K562 (cell line): Measurements from ENCODE around the gene ARHGEF10L. TPM values are rescaled to one million over a fixed set of nuclear protein-coding genes. Genes with fewer than 3 reads are reported as not detected.

Source experiments
- ATAC-seq: fragments of 200-7000 bp; cut with Tn5 transposase; 3 replicates; pipeline ENCODE4 v1.9.1; 2020; ENCODE audit warnings: moderate library complexity
- BruUV-seq: library from RNA; stranded (reverse); fragments of 400-500 nt; replicated peaks from 2 replicates; lab custom pipeline; 2021; lab: Mats Ljungman, UMichigan
- CTCF ChIA-PET: fragments of 300-600 bp; formaldehyde crosslinking; extraction: SDS; loops from one replicate; lab custom pipeline; 2021; ENCODE audit warnings: low intra/inter-chr PET ratio; lab: Yijun Ruan, JAX
- POLR2A ChIA-PET: fragments of 300-600, 350-650 bp; sonication (Branson Sonifier 250); formaldehyde crosslinking; extraction: SDS; loops from one replicate; lab custom pipeline; 2021; ENCODE audit warnings: antibody characterized with exemption, inconsistent platforms; lab: Yijun Ruan, JAX
- DNase-seq, 4 experiments: peaks; one replicate each; pipeline versions ENCODE4 v3.0.0 to v3.0.0-alpha.2; 2011 to 2018; ENCODE audit warnings: low spot score in 3 of 4, mixed read lengths in 3 of 4; ENCODE audit errors: extremely low read depth in 1 of 4
- FAIRE-seq: peaks from 2 replicates; lab custom pipeline; 2011; peaks lifted over from hg19 to GRCh38; lab: Jason Lieb, UNC
- H2AFZ ChIP-seq: 2 replicates; pipeline ENCODE4 v1.6.0; 2011; ENCODE audit warnings: low read depth, low read length, control low read depth, inconsistent platforms
- H3K27ac ChIP-seq: fragments of 200-600 bp; 3 replicates; pipeline ENCODE4 v1.8.0; 2011; ENCODE audit warnings: low read depth, mild to moderate bottlenecking, control low read depth, inconsistent platforms, low read length, moderate library complexity, mixed read lengths; ENCODE audit errors: extremely low read depth
- H3K27me3 ChIP-seq, 2 experiments: fragments of 300-600 bp in 1 of 2; 2 replicates in 1 of 2; 3 replicates in 1 of 2; pipeline versions ENCODE4 v1.6.0 to v1.8.0; 2011; ENCODE audit warnings: inconsistent platforms in 2 of 2, low read length in 2 of 2, mild to moderate bottlenecking in 1 of 2, mixed read lengths in 1 of 2, moderate library complexity in 1 of 2; ENCODE audit not compliant: control insufficient read depth in 2 of 2, insufficient read depth in 2 of 2
- H3K36me3 ChIP-seq: fragments of 300-600 bp; 3 replicates; pipeline ENCODE4 v1.8.0; 2011; ENCODE audit warnings: mild to moderate bottlenecking, low read length, inconsistent platforms; ENCODE audit not compliant: control insufficient read depth, insufficient read depth
- H3K4me1 ChIP-seq, 2 experiments: fragments of 200-600 bp in 1 of 2; replicated peaks in 1 of 2; 2 replicates in 1 of 2; 3 replicates in 1 of 2; pipeline versions ENCODE4 v1.5.1 to v1.8.0; 2011; ENCODE audit warnings: inconsistent platforms in 2 of 2, low read length in 2 of 2, mild to moderate bottlenecking in 1 of 2, mixed read lengths in 1 of 2, moderate library complexity in 1 of 2; ENCODE audit not compliant: control insufficient read depth in 2 of 2, insufficient read depth in 2 of 2
- H3K4me2 ChIP-seq: 2 replicates; pipeline ENCODE4 v1.6.1; 2011; ENCODE audit warnings: low read length, control low read depth, inconsistent platforms, mixed read lengths; ENCODE audit not compliant: insufficient read depth
- H3K4me3 ChIP-seq: fragments of 200-600 bp; sonication (generic), shearing (Covaris generic); 2 replicates; pipeline ENCODE4 v1.5.1; 2016; ENCODE audit warnings: control low read depth, inconsistent platforms
- H3K79me2 ChIP-seq: fragments of 200-600 bp; 3 replicates; pipeline ENCODE4 v1.8.0; 2011; ENCODE audit warnings: low read length, inconsistent platforms; ENCODE audit not compliant: control insufficient read depth, insufficient read depth
- H3K9ac ChIP-seq, 2 experiments: 2 replicates each; pipeline versions ENCODE4 v1.6.0 to v1.6.1; 2011; ENCODE audit warnings: low read depth in 2 of 2, low read length in 2 of 2, control low read depth in 1 of 2, inconsistent platforms in 1 of 2, mild to moderate bottlenecking in 1 of 2, mixed read lengths in 1 of 2; ENCODE audit not compliant: insufficient read depth in 1 of 2
- H3K9me1 ChIP-seq: one replicate; pipeline ENCODE4 v1.6.0; 2011; ENCODE audit warnings: inconsistent platforms, mild to moderate bottlenecking, low read length, moderate library complexity; ENCODE audit not compliant: control insufficient read depth, insufficient read depth
- H3K9me3 ChIP-seq: replicated peaks from 2 replicates; pipeline ENCODE4 v1.5.1; 2011; ENCODE audit warnings: low read depth, low read length, inconsistent platforms; ENCODE audit not compliant: control insufficient read depth, insufficient read depth
- H4K20me1 ChIP-seq: replicated peaks from 2 replicates; pipeline ENCODE4 v1.6.1; 2011; ENCODE audit warnings: low read length, inconsistent platforms, mixed read lengths; ENCODE audit not compliant: control insufficient read depth, insufficient read depth
- ATF3 ChIP-seq, 2 experiments: fragments of 450-650 bp in 1 of 2; sonication (generic) in 1 of 2; formaldehyde crosslinking in 1 of 2; IDR thresholded peaks in 1 of 2; conservative IDR thresholded peaks in 1 of 2; 2 replicates each; pipeline versions ENCODE4 v1.6.1 to v1.8.1; 2016 to 2023; ENCODE audit warnings: mild to moderate bottlenecking in 2 of 2, moderate library complexity in 2 of 2, inconsistent platforms in 1 of 2, missing genetic modification reagents in 1 of 2
- CBFA2T2 ChIP-seq: fragments of 450-650 bp; conservative IDR thresholded peaks from 2 replicates; pipeline ENCODE4 v1.6.1; 2017; ENCODE audit warnings: mild to moderate bottlenecking
- CHD1 ChIP-seq: fragments of 200-600 bp; sonication (generic); IDR thresholded peaks from one replicate; pipeline ENCODE4 v1.6.1; 2012; ENCODE audit warnings: mild to moderate bottlenecking, moderate library complexity, low read length, inconsistent platforms
- CHD4 ChIP-seq: fragments of 200-600 bp; sonication (generic); IDR thresholded peaks from 3 replicates; pipeline ENCODE4 v1.6.1; 2012; ENCODE audit warnings: low read depth, mild to moderate bottlenecking, mixed read lengths, low read length, inconsistent platforms; ENCODE audit not compliant: insufficient read depth, insufficient replicate concordance, poor library complexity, severe bottlenecking
- DACH1 ChIP-seq: fragments of 450-650 bp; IDR thresholded peaks from 2 replicates; pipeline ENCODE4 v1.6.1; 2018; ENCODE audit not compliant: partially characterized antibody
- MNT ChIP-seq, 2 experiments: fragments of 450-650 bp; conservative IDR thresholded peaks; 2 replicates each; pipeline ENCODE4 v1.6.1; 2017; ENCODE audit warnings: mild to moderate bottlenecking in 2 of 2, moderate library complexity in 2 of 2
- MTF1 ChIP-seq: fragments of 250-450 bp; sonication (Bioruptor Pico); IDR thresholded peaks from 2 replicates; pipeline ENCODE4 v1.9.0; 2021; ENCODE audit warnings: moderate library complexity, mild to moderate bottlenecking, inconsistent platforms, borderline replicate concordance
- MYNN ChIP-seq, 2 experiments: sonication (generic); formaldehyde crosslinking in 1 of 2; IDR thresholded peaks; 2 replicates each; pipeline versions ENCODE4 v1.5.0 to v1.6.1; 2016 to 2020; ENCODE audit warnings: antibody characterized with exemption in 1 of 2, missing genetic modification reagents in 1 of 2
- PRPF4 ChIP-seq: fragments of 200-400 bp; formaldehyde crosslinking; IDR thresholded peaks from one replicate; pipeline ENCODE4 v1.6.1; 2017; ENCODE audit warnings: low read length, low read depth, mild to moderate bottlenecking; ENCODE audit not compliant: insufficient read depth, poor library complexity, severe bottlenecking
- RAD51 ChIP-seq: fragments of 450-650 bp; IDR thresholded peaks from 2 replicates; pipeline ENCODE4 v1.7.1; 2016; ENCODE audit warnings: low read depth, mild to moderate bottlenecking, borderline replicate concordance
- SRF ChIP-seq, 2 experiments: fragments of 250-450, 450-650 bp in 1 of 2; sonication (Bioruptor Pico) in 1 of 2; sonication (generic) in 1 of 2; formaldehyde crosslinking; IDR thresholded peaks; 2 replicates each; pipeline versions ENCODE4 v1.5.0 to v1.5.1; 2020 to 2022; ENCODE audit warnings: mild to moderate bottlenecking in 1 of 2, missing genetic modification reagents in 1 of 2
- TAL1 ChIP-seq: fragments of 450-650 bp; IDR thresholded peaks from 2 replicates; pipeline ENCODE4 v1.6.1; 2016; ENCODE audit warnings: mild to moderate bottlenecking
- ZKSCAN8 ChIP-seq: fragments of 200-800 bp; sonication (Bioruptor generic); IDR thresholded peaks from 2 replicates; pipeline ENCODE4 v1.6.1; 2016; ENCODE audit warnings: missing genetic modification characterization, missing compliant biosample characterization
- ZNF140 ChIP-seq: fragments of 250-450 bp; sonication (Bioruptor Pico); IDR thresholded peaks from 2 replicates; pipeline ENCODE4 v1.8.0; 2021; ENCODE audit warnings: moderate library complexity, mild to moderate bottlenecking, inconsistent platforms
- ZNF217 ChIP-seq: sonication (generic); formaldehyde crosslinking; IDR thresholded peaks from 2 replicates; pipeline ENCODE4 v1.8.0; 2022; ENCODE audit warnings: mild to moderate bottlenecking, missing genetic modification reagents
- ZNF384 ChIP-seq: IDR thresholded peaks from 2 replicates; pipeline ENCODE4 v1.6.1; 2012; ENCODE audit warnings: low read depth, low read length, improper control_type of control experiment
- ZNF41 ChIP-seq: fragments of 250-450 bp; sonication (Bioruptor Pico); conservative IDR thresholded peaks from 2 replicates; pipeline ENCODE4 v1.4.0; 2020; ENCODE audit warnings: mild to moderate bottlenecking
- ZNF830 ChIP-seq: fragments of 250-450 bp; sonication (Bioruptor Pico); IDR thresholded peaks from 2 replicates; pipeline ENCODE4 v1.5.0; 2021; ENCODE audit warnings: mild to moderate bottlenecking
- WGBS: fragments of 100-300 bp; shearing (Covaris generic); methylation state at CpG from one replicate; pipeline ENCODE4 v1.1.6; 2016; ENCODE audit warnings: low coverage, mixed read lengths; ENCODE audit not compliant: insufficient coverage; ENCODE audit errors: missing lambda C conversion rate; 5-methylcytosine and 5-hydroxymethylcytosine counted together
- in situ Hi-C: fragments of 300-500 bp; cut with MboI; formaldehyde crosslinking; loops from 4 replicates; pipeline ENCODE4 v1.15.0; 2018; ENCODE audit warnings: inconsistent platforms, mixed read lengths
- intact Hi-C: fragments of 100-400 bp; cut with micrococcal nuclease; formaldehyde crosslinking; loops from 2 replicates; pipeline ENCODE4 v1.14.2; 2022
- polyA plus RNA-seq, 8 experiments: library from polyadenylated mRNA; depleted of rRNA in 4 of 8; stranded (reverse) in 5 of 8; unstranded in 3 of 8; fragments of >200 nt; fragmentation: Nextera tagmentation in 2 of 8; fragmentation: Illumina TruSeq in 1 of 8; extraction: Ambion mirVana in 2 of 8; extraction: Trizol in 1 of 8; gene quantifications; 2 replicates each; pipeline versions ENCODE4 v1.2.1 to v1.2.3, GENCODE V29; 2011 to 2014; ENCODE audit warnings: inconsistent platforms in 1 of 8, missing spikeins in 1 of 8
- total RNA-seq, 7 experiments: library from RNA; depleted of rRNA in 6 of 7; stranded (reverse); fragments of >200 nt in 6 of 7; fragmentation: Illumina TruSeq in 2 of 7; extraction: Trizol in 2 of 7; gene quantifications; 2 replicates each; pipeline versions ENCODE4 v1.2.1 to v1.2.3, GENCODE V29; 2011 to 2021; ENCODE audit warnings: low replicate concordance in 1 of 7

Gene ARHGEF10L
- total and polyA plus RNA-seq, 9 of the 15 experiments (the other 6 are each of a cell fraction or from before 2014, with no cell fraction given), result 0.09 to 0.13 TPM; not detected in 7

DNA sequence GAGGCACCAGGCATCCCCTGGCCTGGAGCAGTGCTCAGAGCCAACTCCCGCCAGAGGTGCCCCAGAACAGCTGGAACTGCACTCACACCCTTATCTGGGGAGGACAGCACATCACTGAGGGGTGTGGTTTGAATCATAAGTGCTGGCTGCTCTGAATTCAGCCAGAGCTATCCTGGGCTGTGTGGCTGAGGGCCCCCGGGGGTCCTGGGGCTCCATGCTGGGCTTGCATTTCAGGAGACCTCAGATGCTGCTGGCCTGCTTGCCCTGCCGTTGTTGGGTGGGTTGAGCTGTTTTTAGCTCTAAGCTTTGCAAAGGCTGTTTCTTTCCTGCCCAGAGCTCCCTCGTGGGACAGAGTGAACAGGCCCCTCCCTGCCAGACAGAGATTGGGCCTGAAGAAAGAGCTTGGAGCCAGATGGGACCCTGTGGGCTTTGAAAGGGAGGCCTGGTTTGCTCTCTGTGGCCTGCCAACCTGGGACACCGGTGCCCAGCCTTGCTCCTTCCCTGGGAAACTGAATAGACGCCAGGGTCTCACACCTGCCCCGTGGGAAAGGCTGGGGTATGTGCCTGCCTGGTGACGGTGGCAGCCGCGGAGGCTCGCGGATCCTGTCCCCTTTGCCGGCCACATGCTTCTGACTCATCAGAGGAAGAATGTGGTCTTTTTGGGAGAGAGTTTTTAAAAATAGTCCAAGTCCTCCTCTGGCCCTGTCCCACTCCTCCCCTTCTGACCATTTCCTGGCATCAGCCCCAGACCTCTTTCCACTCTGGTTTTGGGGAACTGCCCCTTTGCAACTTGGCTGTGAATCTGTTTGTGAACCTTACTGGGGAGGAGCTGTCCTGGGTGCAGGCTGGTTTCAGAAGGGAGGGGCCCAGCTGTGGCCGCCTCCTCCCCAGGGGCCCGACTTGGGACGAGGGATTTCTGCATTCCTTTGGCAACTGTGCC lies 30.0 kb downstream of the ARHGEF10L start:
- 2% methylated on average over 16 of the region's 16 CpGs for WGBS
- Histone ChIP-seq H3K9me3 (no peaks in the 10 kb centered on the region), H3K9me1 (no peaks in the 10 kb centered on the region), H3K79me2 (no peaks in the 10 kb centered on the region), H3K27ac (no peak overlapping the region), H3K27me3 (peaks cover 14 to 74% of the 10 kb centered on the region in 2 experiments; a peak in 4 of 5 replicates), H3K36me3 (no peaks in the 10 kb centered on the region), H3K4me3 (no peak overlapping the region), H2AFZ (no peak overlapping the region; the same call in 1 of the 2 replicates), H3K9ac (peak overlapping the region in 1 of 2 experiments; percentile 38; a peak in 2 of 4 replicates), H4K20me1 (peaks cover 41% of the 10 kb centered on the region), H3K4me2 (peak overlapping the region; percentile 1), H3K4me1 (peaks cover 6 to 10% of the 10 kb centered on the region in 2 experiments; a peak in 4 of 5 replicates)
- intact Hi-C loops (no loop called here), in situ Hi-C loops (no loop called here)
- BruUV-seq, result no TSS peak
- peak; percentile 71 to 85 (median 76) for DNase-seq
- POLR2A ChIA-PET, result interaction anchor here (0.6 to 0.7 kb wide), 2 partner anchors 10 to 221 kb away, joined by 3 read pairs; no protein-coding TSS in a partner anchor
- ATAC-seq, result peak; percentile 88
- peak; percentile 90 for FAIRE-seq
- CTCF ChIA-PET, result no interaction called here
- no peak for TF ChIP-seq PRPF4
- no peak for TF ChIP-seq MTF1
- TF ChIP-seq MNT (conservative IDR thresholded peaks at IDR 0.05), result 0 out of 4 replicates have a peak, but pooled peaks of 1 of the 2 experiments have one; percentile 22
- TF ChIP-seq CHD4, result no peak
- no peak for TF ChIP-seq ZNF384
- no peak for TF ChIP-seq ZKSCAN8 (CRISPR knock-in tag)
- no peak for TF ChIP-seq ZNF217 (CRISPR knock-in tag)
- TF ChIP-seq DACH1, result peak; percentile 58
- peak; percentile 70 for TF ChIP-seq CBFA2T2
- 0 out of 4 replicates have a peak, but pooled peaks of 1 of the 2 experiments have one; percentile 19 for TF ChIP-seq SRF (CRISPR knock-in tag; IDR thresholded peaks at IDR 0.05)
- TF ChIP-seq ZNF830 (CRISPR knock-in tag), result no peak
- peak; percentile 68 for TF ChIP-seq ATF3 (IDR thresholded peaks at IDR 0.05)
- TF ChIP-seq ATF3 (CRISPR knock-in tag; conservative IDR thresholded peaks at IDR 0.05), result no peak
- peak; percentile 66 for TF ChIP-seq TAL1
- no peak for TF ChIP-seq MYNN (IDR thresholded peaks at IDR 0.05)
- no peak for TF ChIP-seq MYNN (CRISPR knock-in tag; IDR thresholded peaks at IDR 0.05)
- TF ChIP-seq RAD51, result no peak
- no peak for TF ChIP-seq CHD1
- no peak for TF ChIP-seq ZNF140 (CRISPR knock-in tag)
- no peak for TF ChIP-seq ZNF41 (CRISPR knock-in tag)
